Progenitor cell of endocrine pancreas (in vitro differentiated cells): ENCODE measurements around the gene HSPA4L. TPM values are rescaled to one million over a fixed set of nuclear protein-coding genes. Genes with fewer than 3 reads are reported as not detected.

Experiments
- DNase-seq: peaks from one replicate; pipeline ENCODE4 v3.0.0; 2021; ENCODE audit warnings: low spot score; ENCODE audit not compliant: unreplicated experiment
- H3K27ac Mint-ChIP-seq: 2 replicates; pipeline ENCODE4 v1.8.0; 2021; ENCODE audit warnings: mild to moderate bottlenecking, moderate library complexity, mixed read lengths
- H3K27me3 Mint-ChIP-seq: 2 replicates; pipeline ENCODE4 v1.8.0; 2021; ENCODE audit warnings: mixed read lengths
- H3K36me3 Mint-ChIP-seq: 2 replicates; pipeline ENCODE4 v1.8.0; 2022; ENCODE audit warnings: mixed read lengths; ENCODE audit not compliant: insufficient read depth
- H3K4me1 Mint-ChIP-seq: 2 replicates; pipeline ENCODE4 v1.8.0; 2021; ENCODE audit warnings: low read depth, mixed read lengths
- H3K4me3 Mint-ChIP-seq: 2 replicates; pipeline ENCODE4 v1.8.0; 2021; ENCODE audit warnings: low read depth, mild to moderate bottlenecking, moderate library complexity, mixed read lengths
- H3K9me3 Mint-ChIP-seq: 2 replicates; pipeline ENCODE4 v1.8.0; 2021; ENCODE audit warnings: low read depth, mixed read lengths
- total RNA-seq: library from RNA; stranded (reverse); gene quantifications from 2 replicates; pipeline ENCODE4 v1.2.1, GENCODE V29; 2021
- TF ChIP-seq, protein P1 (sequence below): fragments of 200-600 bp; sonication (generic); IDR thresholded peaks from one replicate; pipeline ENCODE4 v1.5.0; 2021; ENCODE audit warnings: antibody characterized with exemption, mild to moderate bottlenecking; ENCODE audit not compliant: unreplicated experiment

Gene HSPA4L
- total RNA-seq, 1 donor from 2014 or later: 3.5 TPM

DNA sequence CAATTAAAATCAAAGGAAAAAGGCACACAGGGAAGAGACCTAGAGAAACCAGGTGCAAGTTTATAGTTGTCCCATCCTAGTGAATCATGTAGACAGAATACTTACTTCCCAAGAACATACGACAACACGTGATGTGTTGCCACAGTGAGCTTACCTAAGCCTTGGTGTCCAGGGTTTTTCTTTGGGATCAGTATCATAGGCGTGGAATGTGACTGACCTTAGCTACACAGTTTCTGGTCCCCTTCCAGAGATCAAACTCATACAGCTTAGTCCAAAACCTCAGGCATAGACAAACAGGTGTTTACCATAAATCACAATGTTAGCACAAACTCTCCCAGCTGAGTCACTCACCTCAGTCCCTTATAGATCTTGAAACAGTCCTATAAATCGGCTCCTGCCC, 34.2 kb upstream of the HSPA4L start:
- H3K4me3 Mint-ChIP-seq: no peak overlapping the region
- no peak overlapping the region for H3K27ac Mint-ChIP-seq
- no peaks in the 10 kb centered on the region for H3K4me1 Mint-ChIP-seq
- no peaks in the 10 kb centered on the region for H3K27me3 Mint-ChIP-seq
- TF ChIP-seq, protein P1, sequence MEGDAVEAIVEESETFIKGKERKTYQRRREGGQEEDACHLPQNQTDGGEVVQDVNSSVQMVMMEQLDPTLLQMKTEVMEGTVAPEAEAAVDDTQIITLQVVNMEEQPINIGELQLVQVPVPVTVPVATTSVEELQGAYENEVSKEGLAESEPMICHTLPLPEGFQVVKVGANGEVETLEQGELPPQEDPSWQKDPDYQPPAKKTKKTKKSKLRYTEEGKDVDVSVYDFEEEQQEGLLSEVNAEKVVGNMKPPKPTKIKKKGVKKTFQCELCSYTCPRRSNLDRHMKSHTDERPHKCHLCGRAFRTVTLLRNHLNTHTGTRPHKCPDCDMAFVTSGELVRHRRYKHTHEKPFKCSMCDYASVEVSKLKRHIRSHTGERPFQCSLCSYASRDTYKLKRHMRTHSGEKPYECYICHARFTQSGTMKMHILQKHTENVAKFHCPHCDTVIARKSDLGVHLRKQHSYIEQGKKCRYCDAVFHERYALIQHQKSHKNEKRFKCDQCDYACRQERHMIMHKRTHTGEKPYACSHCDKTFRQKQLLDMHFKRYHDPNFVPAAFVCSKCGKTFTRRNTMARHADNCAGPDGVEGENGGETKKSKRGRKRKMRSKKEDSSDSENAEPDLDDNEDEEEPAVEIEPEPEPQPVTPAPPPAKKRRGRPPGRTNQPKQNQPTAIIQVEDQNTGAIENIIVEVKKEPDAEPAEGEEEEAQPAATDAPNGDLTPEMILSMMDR: no peak
- H3K9me3 Mint-ChIP-seq: peaks cover 12% of the 10 kb centered on the region
- H3K36me3 Mint-ChIP-seq: no peaks in the 10 kb centered on the region
- DNase-seq: no peak

DNA sequence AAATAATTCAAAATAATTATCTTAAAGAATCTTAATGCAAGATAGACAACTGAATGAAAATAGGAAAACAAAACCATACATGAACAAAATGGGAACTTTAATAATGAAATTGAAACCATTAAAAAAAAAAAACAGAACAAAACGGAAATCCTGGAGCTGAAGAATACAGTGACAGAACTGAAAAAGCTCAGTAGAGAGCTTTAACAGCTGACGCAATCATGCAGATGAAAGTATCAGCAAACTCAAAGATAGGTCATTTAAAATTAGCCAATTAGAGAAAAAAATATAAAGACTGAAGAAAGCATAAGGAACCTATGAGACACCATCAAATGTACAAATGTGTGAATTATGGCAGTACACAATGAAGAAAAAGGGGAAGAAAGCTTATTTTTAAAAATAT, 33.2 kb upstream of the HSPA4L start:
- Mint-ChIP-seq H3K9me3 (peaks cover 13% of the 10 kb centered on the region), H3K4me1 (no peaks in the 10 kb centered on the region), H3K27me3 (no peaks in the 10 kb centered on the region), H3K4me3 (no peak overlapping the region), H3K36me3 (no peaks in the 10 kb centered on the region), H3K27ac (no peak overlapping the region)
- TF ChIP-seq, protein P1: no peak
- no peak for DNase-seq

DNA sequence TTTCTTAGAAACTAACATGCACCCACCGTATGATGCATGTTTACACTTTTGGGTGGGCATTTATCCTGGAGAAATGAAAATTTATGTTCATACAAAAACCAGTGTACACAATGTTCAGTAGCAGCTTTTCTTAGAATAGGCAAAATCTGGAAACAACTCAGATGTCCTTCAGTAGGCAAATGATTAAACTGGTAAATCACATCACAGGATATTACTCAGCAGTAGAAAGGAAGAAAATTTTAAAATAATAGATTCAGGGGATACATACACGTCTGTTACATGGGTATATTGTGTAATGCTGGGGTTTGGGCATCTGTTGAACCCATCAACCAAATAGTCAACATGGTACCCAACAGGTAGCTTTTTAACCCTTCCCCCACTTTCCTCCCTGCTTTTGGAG, 25.2 kb upstream of the HSPA4L start:
- Mint-ChIP-seq H3K9me3 (peaks cover 24% of the 10 kb centered on the region), H3K27ac (no peak overlapping the region), H3K36me3 (peaks cover 3% of the 10 kb centered on the region), H3K4me1 (no peaks in the 10 kb centered on the region), H3K4me3 (no peak overlapping the region), H3K27me3 (no peaks in the 10 kb centered on the region)
- DNase-seq: no peak
- TF ChIP-seq, protein P1: no peak

DNA sequence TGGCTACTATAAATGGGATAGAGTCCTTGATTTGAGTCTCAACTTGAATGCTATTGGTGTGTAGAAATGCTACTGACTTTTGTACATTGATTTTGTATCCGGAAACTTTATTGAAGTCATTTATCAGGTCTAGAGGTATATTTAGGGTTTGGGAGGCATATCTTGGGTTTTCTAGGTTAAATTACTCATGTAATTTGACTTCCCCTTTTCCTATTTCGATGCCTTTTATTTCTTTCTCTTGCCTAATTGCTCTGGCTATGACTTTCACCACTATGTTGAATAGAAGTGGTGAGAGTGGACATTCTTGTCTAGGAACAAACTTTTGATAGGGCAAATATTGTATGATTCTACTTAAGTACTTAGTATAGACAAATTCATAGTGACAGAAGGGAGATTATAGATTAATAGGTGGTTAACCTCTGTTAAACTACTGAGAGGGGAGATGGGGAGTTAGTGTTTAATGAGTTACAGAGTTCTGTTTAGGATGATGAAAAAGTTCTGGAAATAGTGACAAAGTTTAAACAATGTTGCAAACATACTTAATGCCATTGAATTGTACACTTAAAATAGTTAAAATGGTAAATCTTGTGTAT, 22.8 kb upstream of the HSPA4L start:
- Mint-ChIP-seq H3K27me3 (no peaks in the 10 kb centered on the region), H3K9me3 (peaks cover 18% of the 10 kb centered on the region), H3K36me3 (peaks cover 3% of the 10 kb centered on the region), H3K4me3 (no peak overlapping the region), H3K4me1 (no peaks in the 10 kb centered on the region), H3K27ac (no peak overlapping the region)
- TF ChIP-seq, protein P1: no peak
- no peak for DNase-seq

DNA sequence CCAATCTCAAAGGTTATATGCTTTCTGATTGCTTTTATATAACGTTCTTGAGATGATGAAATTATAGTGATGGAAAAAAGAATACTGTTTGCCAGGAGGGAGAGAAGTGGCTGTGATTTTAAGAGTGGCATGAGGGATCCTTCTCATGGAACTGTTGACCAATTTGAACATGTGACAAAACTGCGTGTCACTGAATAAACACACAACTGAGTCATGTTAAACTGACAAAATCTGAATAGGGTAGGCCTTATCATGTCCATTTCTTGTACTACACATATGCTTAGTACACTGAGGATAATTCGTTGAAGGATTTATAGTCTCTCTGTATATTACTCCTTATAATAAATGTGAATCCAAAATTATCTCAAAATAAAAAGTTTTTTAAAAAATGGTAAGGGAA, 22.2 kb upstream of the HSPA4L start:
- TF ChIP-seq, protein P1: no peak
- no peaks in the 10 kb centered on the region for H3K27me3 Mint-ChIP-seq
- no peak overlapping the region for H3K4me3 Mint-ChIP-seq
- H3K27ac Mint-ChIP-seq: no peak overlapping the region
- no peak for DNase-seq
- peaks cover 17% of the 10 kb centered on the region for H3K9me3 Mint-ChIP-seq
- H3K36me3 Mint-ChIP-seq: peaks cover 3% of the 10 kb centered on the region
- H3K4me1 Mint-ChIP-seq: no peaks in the 10 kb centered on the region
